Measurements from ENCODE around the gene DACH1. TPM values are rescaled to one million over a fixed set of nuclear protein-coding genes. Genes with fewer than 3 reads are reported as not detected.

Gene DACH1
- total RNA-seq, 4 donors from 2014 or later: 1.0 to 6.3 (median 2.4) TPM

DNA sequence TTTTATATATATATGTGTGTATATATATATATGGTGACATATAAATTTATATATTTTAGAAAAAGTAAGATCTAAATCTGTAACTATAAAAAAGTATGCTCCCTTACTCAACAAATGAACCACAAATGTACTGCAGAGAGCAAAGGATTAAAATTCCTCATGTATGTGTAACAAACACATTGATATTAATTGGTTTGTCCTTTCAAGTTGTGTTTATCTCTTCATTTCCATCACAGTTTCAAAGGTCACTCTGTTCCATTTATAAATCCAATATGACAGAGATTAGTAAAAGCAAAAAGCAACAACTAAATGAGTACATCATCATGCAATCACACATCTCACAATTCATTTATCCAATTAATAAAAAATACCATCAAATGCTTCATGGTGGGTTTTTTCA is 247.9 kb downstream of the DACH1 start:
- no peaks in the 10 kb centered on the region for H3K27me3 ChIP-seq
- no peak for DNase-seq (ENCODE audit: low spot score in 2 of 2)
- H3K27ac ChIP-seq: no peak overlapping the region
- H3K4me1 ChIP-seq: no peaks in the 10 kb centered on the region
- H3K4me3 ChIP-seq: no peak overlapping the region
- no peaks in the 10 kb centered on the region for H3K9me3 ChIP-seq
- TF ChIP-seq, protein P1, sequence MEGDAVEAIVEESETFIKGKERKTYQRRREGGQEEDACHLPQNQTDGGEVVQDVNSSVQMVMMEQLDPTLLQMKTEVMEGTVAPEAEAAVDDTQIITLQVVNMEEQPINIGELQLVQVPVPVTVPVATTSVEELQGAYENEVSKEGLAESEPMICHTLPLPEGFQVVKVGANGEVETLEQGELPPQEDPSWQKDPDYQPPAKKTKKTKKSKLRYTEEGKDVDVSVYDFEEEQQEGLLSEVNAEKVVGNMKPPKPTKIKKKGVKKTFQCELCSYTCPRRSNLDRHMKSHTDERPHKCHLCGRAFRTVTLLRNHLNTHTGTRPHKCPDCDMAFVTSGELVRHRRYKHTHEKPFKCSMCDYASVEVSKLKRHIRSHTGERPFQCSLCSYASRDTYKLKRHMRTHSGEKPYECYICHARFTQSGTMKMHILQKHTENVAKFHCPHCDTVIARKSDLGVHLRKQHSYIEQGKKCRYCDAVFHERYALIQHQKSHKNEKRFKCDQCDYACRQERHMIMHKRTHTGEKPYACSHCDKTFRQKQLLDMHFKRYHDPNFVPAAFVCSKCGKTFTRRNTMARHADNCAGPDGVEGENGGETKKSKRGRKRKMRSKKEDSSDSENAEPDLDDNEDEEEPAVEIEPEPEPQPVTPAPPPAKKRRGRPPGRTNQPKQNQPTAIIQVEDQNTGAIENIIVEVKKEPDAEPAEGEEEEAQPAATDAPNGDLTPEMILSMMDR (IDR thresholded peaks at IDR 0.05): no peak
- TF ChIP-seq EP300 (IDR thresholded peaks at IDR 0.05) (no peak), POLR2AphosphoS5 (IDR thresholded peaks at IDR 0.05) (no peak), POLR2A (IDR thresholded peaks at IDR 0.05) (no peak)
- no peaks in the 10 kb centered on the region for H3K36me3 ChIP-seq

DNA sequence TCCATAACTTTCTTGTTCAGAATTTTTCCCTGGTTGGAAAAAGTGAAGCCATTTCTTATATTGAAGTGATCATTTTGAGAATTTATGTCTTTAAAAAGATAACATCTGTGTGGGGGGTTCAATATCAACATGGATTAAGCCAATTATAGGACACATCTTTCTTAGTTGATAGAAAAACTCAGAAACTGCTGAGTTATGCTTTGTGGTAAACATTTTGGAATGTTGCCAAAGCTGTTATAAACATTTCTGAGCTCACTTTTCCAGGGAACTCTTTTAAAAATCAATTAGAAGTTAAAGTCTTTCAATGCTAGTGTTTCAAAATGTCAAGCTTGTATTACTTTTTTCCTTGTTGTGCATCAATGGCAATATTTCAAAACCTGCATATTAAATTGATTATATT is 248.8 kb downstream of the DACH1 start:
- H3K4me3 ChIP-seq: no peak overlapping the region
- no peaks in the 10 kb centered on the region for H3K4me1 ChIP-seq
- DNase-seq (ENCODE audit: low spot score in 2 of 2): no peak
- TF ChIP-seq POLR2AphosphoS5 (IDR thresholded peaks at IDR 0.05) (no peak), EP300 (IDR thresholded peaks at IDR 0.05) (no peak), POLR2A (IDR thresholded peaks at IDR 0.05) (no peak)
- TF ChIP-seq, protein P1 (IDR thresholded peaks at IDR 0.05): no peak
- H3K9me3 ChIP-seq: no peaks in the 10 kb centered on the region
- no peaks in the 10 kb centered on the region for H3K27me3 ChIP-seq
- H3K36me3 ChIP-seq: no peaks in the 10 kb centered on the region
- no peak overlapping the region for H3K27ac ChIP-seq

DNA sequence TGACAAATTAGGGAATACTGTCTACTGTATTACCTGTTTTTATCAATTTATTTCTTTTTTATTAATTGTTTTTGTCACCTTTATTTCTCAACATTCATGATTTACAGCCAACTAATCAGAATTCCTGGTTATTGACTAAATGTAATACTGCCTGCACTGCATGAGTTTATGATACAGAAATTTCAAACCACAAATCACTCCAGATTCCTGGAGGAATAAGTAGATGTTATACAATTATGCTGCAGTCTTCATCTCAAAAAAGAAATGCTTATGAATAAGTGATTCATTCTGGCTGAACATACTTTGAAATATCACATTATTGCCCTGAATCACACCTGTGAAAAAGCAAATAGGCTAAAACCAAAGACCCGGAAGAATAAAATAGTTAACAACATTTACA is 249.7 kb downstream of the DACH1 start:
- H3K4me3 ChIP-seq: no peak overlapping the region
- H3K27ac ChIP-seq: no peak overlapping the region
- no peak for DNase-seq (ENCODE audit: low spot score in 2 of 2)
- H3K36me3 ChIP-seq: no peaks in the 10 kb centered on the region
- H3K27me3 ChIP-seq: no peaks in the 10 kb centered on the region
- TF ChIP-seq EP300 (IDR thresholded peaks at IDR 0.05) (no peak), POLR2AphosphoS5 (IDR thresholded peaks at IDR 0.05) (no peak), POLR2A (IDR thresholded peaks at IDR 0.05) (no peak)
- TF ChIP-seq, protein P1 (IDR thresholded peaks at IDR 0.05): no peak
- 76% methylated on average over 1 of the region's 1 CpG for WGBS
- no peaks in the 10 kb centered on the region for H3K9me3 ChIP-seq
- H3K4me1 ChIP-seq: no peaks in the 10 kb centered on the region

DNA sequence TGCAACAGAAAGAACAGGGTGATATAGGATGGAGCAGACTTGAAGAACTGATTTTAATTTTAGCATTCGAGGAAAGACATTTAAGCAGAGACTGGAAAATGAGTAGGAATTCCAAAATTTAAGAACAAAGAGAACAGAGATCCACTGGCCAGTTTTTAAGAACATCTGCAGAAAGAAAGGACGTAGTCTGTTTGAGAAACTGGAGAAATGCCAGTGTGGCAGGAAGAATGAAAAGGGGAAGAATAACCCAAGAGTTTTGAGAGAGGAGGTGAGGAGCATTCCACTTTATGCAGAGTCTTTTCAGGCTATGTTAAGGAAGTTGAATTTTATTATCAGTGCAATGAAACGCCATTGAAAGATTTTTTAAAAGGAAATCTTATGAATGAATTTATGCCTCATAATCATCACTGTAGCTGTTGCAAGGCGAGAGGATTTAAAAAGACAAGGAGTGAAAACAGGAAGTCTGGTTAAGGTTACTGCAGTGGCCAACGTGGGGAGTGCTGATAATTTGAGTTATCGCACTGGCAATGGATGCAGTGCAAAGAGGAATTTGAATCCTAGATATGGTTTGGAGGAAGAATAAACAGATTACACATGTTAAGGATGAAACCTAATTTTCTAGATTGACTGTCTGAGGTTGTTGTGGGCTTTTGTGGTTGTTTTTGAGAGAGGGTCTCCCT is 253.8 kb downstream of the DACH1 start:
- Histone ChIP-seq H3K4me3 (no peak overlapping the region), H3K4me1 (no peaks in the 10 kb centered on the region), H3K27me3 (no peaks in the 10 kb centered on the region), H3K36me3 (no peaks in the 10 kb centered on the region), H3K9me3 (no peaks in the 10 kb centered on the region), H3K27ac (no peak overlapping the region)
- WGBS: 52% methylated on average over 6 of the region's 6 CpGs
- TF ChIP-seq POLR2AphosphoS5 (IDR thresholded peaks at IDR 0.05): no peak
- no peak for TF ChIP-seq POLR2A (IDR thresholded peaks at IDR 0.05)
- TF ChIP-seq, protein P1 (IDR thresholded peaks at IDR 0.05): no peak
- no peak for DNase-seq (ENCODE audit: low spot score in 2 of 2)

DNA sequence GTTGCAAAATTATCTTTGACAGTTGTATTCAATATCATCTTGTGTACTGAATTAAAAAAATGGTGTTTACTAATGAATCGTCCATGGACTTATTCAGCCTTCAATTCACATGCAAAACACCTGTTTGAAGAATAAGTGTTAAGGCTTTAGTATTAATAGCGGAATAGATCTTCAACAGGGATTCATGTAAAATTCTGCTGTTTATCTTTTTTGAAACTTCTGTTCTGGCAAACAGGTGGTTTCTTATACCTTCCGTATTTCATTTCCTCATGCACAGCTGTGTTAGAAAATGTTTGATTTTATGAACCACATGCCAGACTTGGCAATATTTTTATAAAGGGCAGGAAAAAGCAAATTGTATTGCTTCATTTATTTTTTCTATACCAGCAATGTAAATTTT is 255.7 kb downstream of the DACH1 start:
- Histone ChIP-seq H3K27me3 (no peaks in the 10 kb centered on the region), H3K9me3 (no peaks in the 10 kb centered on the region), H3K27ac (no peak overlapping the region), H3K4me3 (no peak overlapping the region), H3K36me3 (no peaks in the 10 kb centered on the region), H3K4me1 (no peaks in the 10 kb centered on the region)
- WGBS: 56% methylated on average over 3 of the region's 3 CpGs
- no peak for TF ChIP-seq POLR2AphosphoS5 (IDR thresholded peaks at IDR 0.05)
- TF ChIP-seq EP300 (IDR thresholded peaks at IDR 0.05): no peak
- TF ChIP-seq POLR2A (IDR thresholded peaks at IDR 0.05): no peak
- TF ChIP-seq, protein P1 (IDR thresholded peaks at IDR 0.05): no peak
- DNase-seq (ENCODE audit: low spot score in 2 of 2): no peak

All from suprapubic skin (tissue), 4 donors.